ENCODE results near the gene PTEN.
"Not testable (repeated sequence)": the region's sequence is repeated elsewhere in the genome, so short reads cannot be mapped to it uniquely, and the experiment has no call there.

PTEN gene

GRCh38 chr10:87873656-87874055 is 10.2 kb downstream of the PTEN start:
- DNase-seq, result no peak

- no peak for DNase-seq
These were observed 12.6 kb downstream of the PTEN start for GRCh38 chr10:87875929-87876571.

GRCh38 chr10:87878664-87879459 is 15.4 kb downstream of the PTEN start:
- no peak for DNase-seq

GRCh38 chr10:87880336-87880735 is 16.9 kb downstream of the PTEN start:
- DNase-seq, result no peak

- not testable (repeated sequence) for DNase-seq
These were observed 18.1 kb downstream of the PTEN start for GRCh38 chr10:87881373-87882059.

GRCh38 chr10:87882555-87883294 is 19.3 kb downstream of the PTEN start:
- DNase-seq, result no peak

- DNase-seq, result no peak
These were observed 23.2 kb downstream of the PTEN start for GRCh38 chr10:87886635-87887034.

GRCh38 chr10:87887146-87887545 is 23.7 kb downstream of the PTEN start:
- no peak for DNase-seq

- no peak for DNase-seq
These were observed 24.3 kb downstream of the PTEN start for GRCh38 chr10:87887548-87888289.

GRCh38 chr10:87895430-87895829 is 32.0 kb downstream of the PTEN start:
- no peak for DNase-seq

GRCh38 chr10:87896216-87896615 is 32.8 kb downstream of the PTEN start:
- DNase-seq, result no peak

- DNase-seq, result not testable (repeated sequence)
These were observed 34.5 kb downstream of the PTEN start for GRCh38 chr10:87897957-87898356.

- DNase-seq, result not testable (repeated sequence)
These were observed 40.0 kb downstream of the PTEN start for GRCh38 chr10:87903396-87903795.

- DNase-seq, result no peak
These were observed 49.9 kb downstream of the PTEN start for GRCh38 chr10:87913156-87913921.

- DNase-seq, result no peak
These were observed 52.0 kb downstream of the PTEN start for GRCh38 chr10:87915406-87915805.

GRCh38 chr10:87915989-87916388 is 52.6 kb downstream of the PTEN start:
- DNase-seq, result no peak

GRCh38 chr10:87916515-87916914 is 53.1 kb downstream of the PTEN start:
- no peak for DNase-seq

GRCh38 chr10:87918254-87918859 is 54.9 kb downstream of the PTEN start:
- DNase-seq, result no peak

GRCh38 chr10:87920538-87920937 is 57.1 kb downstream of the PTEN start:
- DNase-seq, result no peak

GRCh38 chr10:87921931-87922688 is 58.7 kb downstream of the PTEN start:
- DNase-seq, result no peak
